ENCODE data around the gene ATG16L2. TPM values are rescaled to one million over a fixed set of nuclear protein-coding genes. Genes with fewer than 3 reads are reported as not detected.

ATG16L2 gene
- total and polyA plus RNA-seq, 10 of the 15 experiments (the other 5 are each of a cell fraction or from before 2014, with no cell fraction given), result 1.9 to 67.7 (median 30.4) TPM

DNA sequence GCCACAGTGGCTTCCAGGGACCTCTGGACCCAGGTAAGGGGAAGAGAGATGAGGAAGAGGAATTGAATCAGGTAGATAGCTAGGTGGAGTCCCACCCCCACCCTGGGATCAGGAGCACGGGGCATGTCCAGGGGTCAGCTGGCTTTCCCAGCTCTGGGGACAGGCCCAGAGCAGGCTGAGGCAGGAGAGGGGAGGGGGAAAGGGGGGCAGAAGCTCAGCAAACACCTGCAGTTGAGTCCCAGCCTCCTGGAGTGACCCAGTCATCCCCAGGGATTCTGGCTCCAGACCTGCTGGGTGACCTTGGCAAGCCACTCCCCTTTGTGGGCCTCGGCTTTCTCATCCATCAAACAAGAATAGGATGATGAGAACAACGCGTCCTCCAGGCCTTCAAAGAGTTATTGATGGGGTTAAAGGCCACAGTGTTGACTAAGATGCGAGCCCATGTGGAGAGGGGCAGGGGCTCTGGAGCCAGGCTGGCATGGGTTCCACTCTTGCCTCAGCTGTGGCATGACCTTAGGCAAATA is 36.4 kb upstream of the ATG16L2 start:
- H3K27ac ChIP-seq (ENCODE audit: control insufficient read depth, insufficient read depth), result no peak overlapping the region
- POLR2A ChIA-PET, result interaction anchor here (0.7 kb wide), 1 partner anchor 47 kb away, joined by 3 read pairs; no protein-coding TSS in a partner anchor
- in situ Hi-C loops (cut with MboI) (no loop called here), intact Hi-C loops (cut with micrococcal nuclease; ENCODE audit: unreplicated experiment) (no loop called here)
- CTCF ChIA-PET, result interaction anchor here (2.1 to 8.2 kb wide), 2 partner anchors 16 to 53 kb away, joined by 6 to 65 read pairs; partner anchors contain the start of gene STARD10
- H3K79me2 ChIP-seq (ENCODE audit: control insufficient read depth, insufficient read depth, low read length), result no peaks in the 10 kb centered on the region
- H3K36me3 ChIP-seq (ENCODE audit: control insufficient read depth in 2 of 2, insufficient read depth in 2 of 2, low read length in 1 of 2), result no peaks in the 10 kb centered on the region
- no peak for ATAC-seq
- DNase-seq (ENCODE audit: low read depth, low spot score), result no peak
- RAD21 ChIA-PET (ENCODE audit: unreplicated experiment), result interaction anchor here (1.5 to 1.8 kb wide), 2 partner anchors 15 to 53 kb away, joined by 4 to 6 read pairs; no protein-coding TSS in a partner anchor
- no peaks in the 10 kb centered on the region for H4K20me1 ChIP-seq (ENCODE audit: control insufficient read depth, insufficient read depth)
- SMC1A ChIA-PET (ENCODE audit: uncharacterized antibody, unreplicated experiment), result interaction anchor here (1.6 kb wide), 1 partner anchor 36 kb away, joined by 3 read pairs; no protein-coding TSS in a partner anchor
- H3K9ac ChIP-seq (ENCODE audit: control insufficient read depth, insufficient read depth, low read length), result no peak overlapping the region
- no peak overlapping the region for H3K4me3 ChIP-seq
- no TSS peak for BruUV-seq (replicated peaks)
- FAIRE-seq, result no peak
- H3K9me3 ChIP-seq (replicated peaks; ENCODE audit: control insufficient read depth, insufficient read depth, low read length), result no peaks in the 10 kb centered on the region
- WGBS (ENCODE audit: insufficient coverage, insufficient replicate concordance, low lambda C conversion rate, missing lambda C conversion rate), result 87% methylated on average over 5 of the region's 5 CpGs
- H2AFZ ChIP-seq (ENCODE audit: control insufficient read depth, low read depth, low read length), result no peak overlapping the region
- no peak overlapping the region for H3K4me2 ChIP-seq (ENCODE audit: control insufficient read depth, insufficient read depth)
- TF ChIP-seq FOS (IDR thresholded peaks at IDR 0.05; ENCODE audit: borderline replicate concordance, extremely low read depth, insufficient read length) (no peak), MYC (IDR thresholded peaks at IDR 0.05; ENCODE audit: insufficient read depth, insufficient read length, insufficient replicate concordance, low read length, severe bottlenecking) (no peak), YBX1 (IDR thresholded peaks at IDR 0.05) (no peak), SREBF1 (IDR thresholded peaks at IDR 0.05; ENCODE audit: low read length) (no peak), PML (IDR thresholded peaks at IDR 0.05; ENCODE audit: low read length) (no peak), WRNIP1 (IDR thresholded peaks at IDR 0.05; ENCODE audit: borderline replicate concordance, low read depth, low read length) (no peak), TCF7 (IDR thresholded peaks at IDR 0.05; ENCODE audit: borderline replicate concordance) (no peak), NR2F1 (conservative IDR thresholded peaks at IDR 0.05) (no peak), SIX5 (IDR thresholded peaks at IDR 0.05; ENCODE audit: low read depth, low read length, severe bottlenecking) (no peak), RUNX3 (IDR thresholded peaks at IDR 0.05; ENCODE audit: low read length) (no peak), CEBPB (IDR thresholded peaks at IDR 0.05; ENCODE audit: borderline replicate concordance in 1 of 2, low read depth in 2 of 2, low read length in 2 of 2) (no peak), SUPT20H (IDR thresholded peaks at IDR 0.05; ENCODE audit: borderline replicate concordance, control insufficient read depth, low read depth, low read length) (no peak), FOXM1 (IDR thresholded peaks at IDR 0.05; ENCODE audit: low read depth, low read length) (no peak), MYB (IDR thresholded peaks at IDR 0.05; ENCODE audit: borderline replicate concordance, low read depth, low read length) (no peak), STAT1 (conservative IDR thresholded peaks at IDR 0.05) (no peak), IKZF1 (conservative IDR thresholded peaks at IDR 0.05) (no peak), POU2F2 (IDR thresholded peaks at IDR 0.05; ENCODE audit: borderline replicate concordance, low read depth, low read length) (no peak)
- TF ChIP-seq, protein P1, sequence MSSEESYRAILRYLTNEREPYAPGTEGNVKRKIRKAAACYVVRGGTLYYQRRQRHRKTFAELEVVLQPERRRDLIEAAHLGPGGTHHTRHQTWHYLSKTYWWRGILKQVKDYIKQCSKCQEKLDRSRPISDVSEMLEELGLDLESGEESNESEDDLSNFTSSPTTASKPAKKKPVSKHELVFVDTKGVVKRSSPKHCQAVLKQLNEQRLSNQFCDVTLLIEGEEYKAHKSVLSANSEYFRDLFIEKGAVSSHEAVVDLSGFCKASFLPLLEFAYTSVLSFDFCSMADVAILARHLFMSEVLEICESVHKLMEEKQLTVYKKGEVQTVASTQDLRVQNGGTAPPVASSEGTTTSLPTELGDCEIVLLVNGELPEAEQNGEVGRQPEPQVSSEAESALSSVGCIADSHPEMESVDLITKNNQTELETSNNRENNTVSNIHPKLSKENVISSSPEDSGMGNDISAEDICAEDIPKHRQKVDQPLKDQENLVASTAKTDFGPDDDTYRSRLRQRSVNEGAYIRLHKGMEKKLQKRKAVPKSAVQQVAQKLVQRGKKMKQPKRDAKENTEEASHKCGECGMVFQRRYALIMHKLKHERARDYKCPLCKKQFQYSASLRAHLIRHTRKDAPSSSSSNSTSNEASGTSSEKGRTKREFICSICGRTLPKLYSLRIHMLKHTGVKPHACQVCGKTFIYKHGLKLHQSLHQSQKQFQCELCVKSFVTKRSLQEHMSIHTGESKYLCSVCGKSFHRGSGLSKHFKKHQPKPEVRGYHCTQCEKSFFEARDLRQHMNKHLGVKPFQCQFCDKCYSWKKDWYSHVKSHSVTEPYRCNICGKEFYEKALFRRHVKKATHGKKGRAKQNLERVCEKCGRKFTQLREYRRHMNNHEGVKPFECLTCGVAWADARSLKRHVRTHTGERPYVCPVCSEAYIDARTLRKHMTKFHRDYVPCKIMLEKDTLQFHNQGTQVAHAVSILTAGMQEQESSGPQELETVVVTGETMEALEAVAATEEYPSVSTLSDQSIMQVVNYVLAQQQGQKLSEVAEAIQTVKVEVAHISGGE (CRISPR knock-in tag; IDR thresholded peaks at IDR 0.05), result no peak
- peaks cover 8% of the 10 kb centered on the region for H3K4me1 ChIP-seq (ENCODE audit: control insufficient read depth, insufficient read depth, low read length)
- H3K27me3 ChIP-seq (replicated peaks in 1 of 2; ENCODE audit: control insufficient read depth in 2 of 2, insufficient read depth in 2 of 2, low read length in 1 of 2), result no peaks in the 10 kb centered on the region
